ENCODE measurements around the gene KDSR.

GRCh38 chr18:63288311-63288710 is 78.7 kb downstream of the KDSR start:
- TF ChIP-seq CTCF (IDR thresholded peaks at IDR 0.05) (no peak), POLR2A (IDR thresholded peaks at IDR 0.05) (no peak)

Data from body of pancreas (tissue), 4 donors.